Dedifferentiated amniotic fluid mesenchymal stem cell (primary cell): ENCODE results near the gene PARD3B.
A peak's percentile ranks its signal among the peaks of the same experiment; 100 is the strongest.

ENCODE experiments used
- DNase-seq: peaks from one replicate; pipeline ENCODE4 v3.0.0-alpha.2; 2016; ENCODE audit errors: extremely low spot score

The PARD3B gene

DNA sequence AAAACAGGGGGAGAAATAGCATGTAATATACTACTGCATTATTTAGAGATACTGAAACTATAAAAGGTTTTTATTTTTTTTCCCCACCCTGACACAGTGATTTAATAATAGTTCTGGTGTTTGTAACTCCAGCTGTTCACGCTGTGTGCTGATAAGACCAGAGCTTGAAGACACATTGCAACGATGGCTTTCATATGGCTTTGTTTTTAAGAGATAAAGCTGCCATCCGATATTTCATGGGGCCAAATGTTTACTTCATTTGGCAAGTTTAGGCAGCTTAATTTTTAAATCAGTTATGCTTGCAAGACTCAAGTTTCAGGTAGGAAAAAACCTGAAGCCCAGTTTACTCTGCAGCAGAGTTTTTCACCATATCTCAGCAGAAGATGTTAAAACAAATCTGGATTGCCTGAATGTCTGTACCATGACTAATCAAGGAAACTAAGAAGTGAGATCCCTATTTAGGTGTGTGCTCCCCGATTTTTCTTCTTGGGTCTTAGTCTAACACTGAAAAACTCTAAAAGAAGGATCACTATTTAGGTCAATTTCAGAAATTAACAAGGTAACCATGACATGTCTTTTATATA lies 508.6 kb downstream of the PARD3B start:
- DNase-seq = no peak

DNA sequence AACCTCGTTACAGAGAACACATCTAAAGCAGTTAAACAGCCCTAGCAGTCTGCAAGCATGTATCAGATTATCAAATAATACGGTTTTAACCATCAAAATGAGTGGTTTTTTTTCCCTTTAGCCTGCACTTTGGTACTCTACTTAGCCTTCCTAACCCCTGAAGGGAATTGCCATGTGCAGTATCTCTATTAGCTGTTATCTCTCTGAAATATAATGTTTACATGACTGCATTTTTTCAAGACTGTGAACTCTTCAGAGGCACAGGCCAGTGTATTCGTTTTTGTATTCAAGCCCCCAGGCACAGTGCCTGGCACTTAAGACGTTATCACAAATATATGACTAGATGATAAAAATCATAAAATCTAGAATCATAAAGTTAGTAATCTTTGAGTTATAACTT lies 509.5 kb downstream of the PARD3B start:
- DNase-seq = no peak

DNA sequence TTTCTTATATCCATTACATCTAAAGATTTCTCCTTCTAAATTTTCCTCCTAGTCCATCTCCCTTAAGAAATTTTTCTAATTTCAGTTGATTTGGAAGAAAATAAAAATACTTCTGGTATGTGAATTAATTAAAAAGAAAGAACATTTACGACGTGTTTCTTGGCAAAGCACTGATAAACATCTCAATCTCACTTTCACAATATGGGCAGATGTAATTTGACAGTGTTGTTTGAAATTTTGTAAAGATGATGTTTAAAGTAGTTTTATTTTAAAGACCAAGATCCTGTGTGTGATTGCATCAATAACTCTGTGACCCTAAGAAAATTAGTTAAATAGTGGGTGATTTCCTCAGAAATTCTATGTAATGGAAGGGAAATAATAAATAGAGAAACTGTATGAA lies 510.0 kb downstream of the PARD3B start:
- no peak for DNase-seq

GRCh38 chr2:205056151-205056561 lies 510.9 kb downstream of the PARD3B start:
- DNase-seq = no peak

DNA sequence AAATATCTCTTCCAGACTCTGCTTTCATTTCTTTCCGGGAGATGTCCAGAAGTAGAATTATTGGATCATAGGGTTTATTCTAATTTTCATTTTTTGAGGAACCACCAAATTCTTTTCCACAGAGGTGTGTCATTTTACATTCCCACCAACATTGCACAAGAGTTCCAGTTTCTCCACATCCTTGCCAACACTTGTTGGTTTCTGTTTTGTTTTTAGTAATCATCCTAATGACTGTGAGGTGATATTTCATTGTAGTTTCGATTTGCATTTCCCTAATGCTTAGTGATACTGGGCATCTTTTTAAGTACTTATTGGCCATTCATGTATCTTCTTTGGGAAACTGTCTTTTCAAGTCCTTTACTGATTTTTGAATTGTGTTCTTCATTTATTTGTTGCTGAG lies 513.1 kb downstream of the PARD3B start:
- no peak for DNase-seq

GRCh38 chr2:205060269-205060668 lies 515.0 kb downstream of the PARD3B start:
- DNase-seq = peak; percentile 86

GRCh38 chr2:205066081-205066480 lies 520.8 kb downstream of the PARD3B start:
- no peak for DNase-seq

DNA sequence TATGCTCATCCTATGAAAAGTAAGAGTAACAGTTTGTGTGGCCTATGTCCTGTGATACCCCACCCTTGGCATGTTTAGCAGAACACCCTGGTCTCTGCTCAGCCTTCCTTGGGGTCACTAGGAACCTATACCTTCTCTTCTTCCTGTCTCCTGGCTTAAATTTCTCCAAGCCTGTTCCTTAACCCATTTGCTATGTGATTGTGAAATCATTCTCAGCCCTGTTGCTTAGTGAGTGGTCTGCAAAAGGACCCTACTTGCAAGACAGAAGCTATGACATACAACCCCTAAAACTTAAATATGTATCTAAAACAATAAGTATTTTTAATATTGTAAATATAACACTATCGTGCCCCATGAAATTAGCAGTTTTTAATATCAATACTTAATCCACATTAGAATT lies 524.7 kb downstream of the PARD3B start:
- DNase-seq = no peak

DNA sequence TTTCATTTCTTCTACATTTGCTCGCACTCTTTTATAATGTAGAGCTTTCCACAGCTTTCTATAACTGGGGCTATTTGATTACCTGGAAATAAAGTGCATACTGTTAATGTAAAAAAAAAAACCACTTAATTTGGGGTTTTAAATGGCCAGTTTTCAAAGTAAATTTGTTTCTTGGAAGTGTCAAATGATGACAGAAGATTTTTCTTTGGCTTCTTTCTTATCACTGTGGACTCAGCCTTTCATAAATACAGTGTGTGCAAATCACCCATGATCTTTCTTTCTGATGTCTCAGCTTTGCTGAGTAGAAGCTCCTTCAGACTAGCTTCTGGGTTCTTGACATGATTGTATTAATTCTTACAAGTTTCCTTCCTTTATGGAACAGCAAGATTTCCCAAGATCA lies 525.6 kb downstream of the PARD3B start:
- DNase-seq = no peak

GRCh38 chr2:205073433-205074020 lies 528.3 kb downstream of the PARD3B start:
- no peak for DNase-seq

GRCh38 chr2:205076405-205076804 lies 531.1 kb downstream of the PARD3B start:
- DNase-seq = no peak

- no peak for DNase-seq
Observed at GRCh38 chr2:205077159-205077558, 531.9 kb downstream of the PARD3B start.

DNA sequence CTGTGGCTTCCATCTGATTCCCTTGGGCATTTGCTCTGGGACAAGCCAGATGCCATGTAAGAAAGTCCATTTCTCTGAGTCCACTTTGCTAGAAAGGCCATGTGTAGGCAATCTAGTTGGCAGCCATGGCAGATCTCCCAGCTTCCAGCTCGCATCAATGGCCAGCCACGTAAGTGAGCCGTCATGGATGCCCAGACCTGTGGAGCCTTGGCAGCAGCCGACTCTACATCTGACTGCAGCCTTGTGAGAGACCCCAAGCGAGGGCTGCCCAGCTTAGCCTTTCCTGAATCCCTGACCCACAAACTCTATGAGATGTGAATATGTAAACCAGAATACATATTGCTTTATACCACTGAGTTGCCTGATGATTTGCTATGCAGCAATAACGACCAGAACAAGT lies 533.5 kb downstream of the PARD3B start:
- no peak for DNase-seq

GRCh38 chr2:205079173-205079572 lies 533.9 kb downstream of the PARD3B start:
- no peak for DNase-seq

DNA sequence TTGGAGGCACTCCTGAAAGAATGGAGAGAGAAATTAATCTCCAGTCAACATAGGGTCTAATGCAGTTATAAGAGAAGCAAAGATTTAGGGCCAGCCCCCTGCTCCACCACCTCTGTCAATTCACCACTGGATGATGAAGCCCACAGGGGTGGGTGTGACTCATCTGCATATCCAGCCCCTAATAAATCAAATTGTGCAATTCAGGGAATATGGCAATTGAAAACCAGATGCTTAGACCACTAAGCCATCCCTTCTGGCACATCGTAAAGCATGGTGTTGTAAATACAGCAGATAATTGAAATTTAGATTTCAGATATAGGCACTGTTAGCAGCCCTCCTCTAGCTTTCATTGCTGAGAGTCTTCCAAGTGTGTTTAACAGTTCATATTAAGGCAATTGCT lies 541.4 kb downstream of the PARD3B start:
- DNase-seq = no peak

DNA sequence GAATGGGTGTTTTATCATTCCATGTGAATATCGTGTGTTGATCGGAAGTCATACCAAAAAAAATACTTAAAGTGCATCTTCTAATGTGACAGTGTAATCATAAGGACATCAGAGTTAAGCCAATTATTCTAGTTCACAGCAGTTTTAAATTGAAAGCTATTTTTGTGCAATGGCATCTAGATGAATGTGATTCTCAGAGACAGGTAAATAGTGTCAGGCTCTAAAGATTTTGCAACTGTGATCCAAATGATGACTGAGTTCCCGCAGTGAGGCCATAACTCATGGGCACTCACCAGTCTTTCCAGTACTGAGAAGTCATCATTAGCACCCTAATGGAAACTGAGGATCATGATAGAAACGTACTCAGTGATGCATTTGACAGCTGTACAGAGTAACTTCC lies 542.6 kb downstream of the PARD3B start:
- no peak for DNase-seq

- no peak for DNase-seq
Observed at GRCh38 chr2:205089958-205090357, 544.7 kb downstream of the PARD3B start.

GRCh38 chr2:205091411-205091810 lies 546.1 kb downstream of the PARD3B start:
- no peak for DNase-seq

DNA sequence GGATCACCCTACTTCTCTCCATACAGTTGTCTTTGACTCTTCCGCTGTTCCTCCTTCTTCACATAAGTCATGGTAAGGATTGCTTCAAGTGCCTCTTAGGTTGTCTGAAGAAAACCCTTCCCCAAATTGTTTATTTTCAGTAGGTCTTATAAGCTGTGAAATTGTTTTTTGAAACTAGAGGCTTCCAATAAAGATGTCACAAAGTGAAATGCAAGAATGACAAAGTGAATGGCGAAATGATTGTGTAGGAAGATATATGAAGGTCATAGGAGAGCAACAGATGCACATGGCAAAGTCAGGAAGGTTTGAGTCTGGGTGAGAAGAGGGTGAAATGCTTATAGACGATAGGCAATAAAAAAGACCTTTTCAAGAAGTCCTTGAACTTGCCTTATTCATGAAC lies 548.8 kb downstream of the PARD3B start:
- no peak for DNase-seq

DNA sequence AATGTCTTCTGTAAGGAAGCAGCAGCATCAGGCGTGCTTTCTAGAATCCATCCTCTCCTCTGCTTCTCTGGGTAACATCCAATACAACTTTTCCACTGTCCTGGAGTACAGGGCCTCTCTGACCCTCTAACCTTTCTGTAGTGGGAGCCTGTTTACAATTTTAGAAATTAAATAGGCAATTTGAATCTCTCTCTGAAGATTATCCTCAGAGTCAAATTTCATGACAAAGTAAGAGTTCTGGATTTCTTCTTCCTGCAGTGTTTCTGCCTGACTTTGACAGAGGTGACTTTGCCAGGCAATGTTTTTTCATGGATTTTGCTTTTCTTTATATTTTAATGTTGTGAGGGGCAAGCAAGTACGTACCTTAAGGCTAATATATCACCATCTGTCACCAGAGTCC lies 558.4 kb downstream of the PARD3B start:
- no peak for DNase-seq

DNA sequence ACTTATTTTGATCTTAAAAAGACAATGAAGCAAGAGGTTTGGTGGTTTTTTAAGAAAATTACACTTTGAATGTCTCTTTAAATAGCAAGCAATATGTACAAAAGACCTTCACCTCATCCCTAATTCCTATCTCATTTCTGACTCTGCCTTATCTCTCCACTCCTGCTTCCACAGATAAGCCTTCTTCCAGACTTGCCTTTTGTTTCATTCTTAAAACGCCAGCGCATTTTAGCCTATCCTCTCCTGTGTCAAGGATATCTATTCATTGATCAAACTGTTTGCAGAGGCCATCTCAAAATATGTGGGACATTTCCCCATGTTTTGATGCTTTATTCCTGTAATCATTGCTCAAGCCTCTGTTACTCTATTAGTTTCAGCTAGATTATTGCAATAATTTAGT lies 562.5 kb downstream of the PARD3B start:
- DNase-seq = no peak

DNA sequence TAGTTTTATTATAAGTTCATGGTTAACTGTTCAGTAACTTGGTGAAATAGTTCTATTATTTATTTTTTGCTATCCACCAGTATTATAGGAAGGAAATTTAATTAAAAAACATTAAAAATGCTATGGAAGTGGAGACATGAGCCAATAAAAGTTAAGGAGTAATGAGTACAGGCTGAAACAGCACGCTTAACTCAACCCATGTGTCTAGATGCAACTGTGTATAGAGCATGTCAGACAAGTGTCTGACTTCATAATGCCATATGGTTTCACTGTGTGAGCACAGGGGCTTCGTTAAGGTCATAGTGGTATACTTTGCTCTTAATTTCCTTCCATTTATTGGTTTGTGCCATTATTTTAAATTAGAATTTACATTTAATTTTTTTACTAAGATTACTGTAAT lies 570.2 kb downstream of the PARD3B start:
- no peak for DNase-seq

DNA sequence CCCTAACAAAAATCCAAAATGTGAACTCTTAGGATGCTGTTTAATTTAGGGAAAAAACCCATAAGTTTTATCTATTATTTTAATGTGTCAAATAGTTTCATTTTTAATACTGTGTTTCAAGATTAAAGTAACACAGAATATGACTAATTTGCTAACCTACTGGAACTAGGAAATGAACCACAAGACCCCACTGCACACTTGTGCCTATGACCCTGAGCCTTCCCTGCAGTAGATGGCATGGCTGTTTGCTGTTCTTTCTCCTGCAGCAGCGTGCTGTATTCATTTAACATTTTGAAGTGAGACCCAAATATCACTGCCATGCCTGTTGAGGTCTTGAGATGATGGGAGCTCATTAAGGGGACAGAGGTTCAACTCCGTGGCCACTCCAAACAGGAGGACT lies 571.9 kb downstream of the PARD3B start:
- no peak for DNase-seq

DNA sequence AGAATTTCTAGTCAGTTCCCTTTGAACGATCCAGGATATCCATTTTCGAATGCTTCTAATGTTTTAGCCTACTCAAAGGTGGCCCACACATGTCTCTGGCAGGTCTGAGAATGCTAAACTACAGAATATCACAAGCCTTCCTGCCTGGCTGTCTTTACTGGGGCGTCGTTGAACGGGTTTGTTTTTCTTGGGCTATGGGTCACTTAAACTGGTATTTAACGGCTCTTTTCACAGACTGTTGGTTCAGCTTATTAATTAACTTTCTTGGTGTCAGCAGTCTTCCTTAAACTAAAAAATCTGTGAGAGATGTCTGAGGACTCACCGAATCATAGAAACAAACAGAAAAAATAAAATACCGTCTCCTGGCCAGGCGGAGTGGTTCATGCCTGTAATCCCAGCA lies 573.9 kb downstream of the PARD3B start:
- no peak for DNase-seq
